A673 (cell line): Measurements from ENCODE around the gene ANKRD7.

Experiments used
- CTCF ChIP-seq: fragments of 300-800, 200-600 bp; sonication (generic); conservative IDR thresholded peaks from 2 replicates; pipeline ENCODE4 v1.5.1; 2017; ENCODE audit warnings: low read depth, mild to moderate bottlenecking, antibody characterized with exemption, low read length, moderate library complexity, mixed read lengths
- EZH2 ChIP-seq: fragments of 200-600 bp; sonication (generic); IDR thresholded peaks from 2 replicates; pipeline ENCODE4 v1.6.1; 2017; ENCODE audit warnings: borderline replicate concordance, low read depth, mild to moderate bottlenecking, mixed read lengths, antibody characterized with exemption, low read length; ENCODE audit not compliant: poor library complexity, severe bottlenecking

- no peak for TF ChIP-seq CTCF
- no peak for TF ChIP-seq EZH2
Measured at GRCh38 chr7:118214051-118214832, 10.3 kb upstream of the ANKRD7 start.
